T-helper 1 cell treated with Interleukin-12 subunit alpha and Interleukin-12 subunit beta and Interleukin-4 antibody, amounts not matched to agents 30 ng/mL and 1 ng/mL, for 36 hours (primary cell): ENCODE data around the gene SON. TPM values are rescaled to one million over a fixed set of nuclear protein-coding genes. Genes with fewer than 3 reads are reported as not detected.
"Not testable (repeated sequence)": the region's sequence is repeated elsewhere in the genome, so short reads cannot be mapped to it uniquely, and the experiment has no call there.

Experiments
- intact Hi-C: fragments of 100-400 bp; cut with micrococcal nuclease; formaldehyde crosslinking; loops from one replicate; pipeline ENCODE4 v1.15.1; 2024
- total RNA-seq: library from RNA; stranded (reverse); gene quantifications from 2 replicates; pipeline ENCODE4 v1.2.3, GENCODE V29; 2022

The SON gene
- total RNA-seq, 1 donor from 2014 or later, result 345 TPM

GRCh38 chr21:33569991-33570390, 27.2 kb downstream of the SON start:
- intact Hi-C loops, result loop anchor here (2.0 kb wide), 1 partner anchor 15 kb away; no protein-coding TSS in a partner anchor

- intact Hi-C loops, result no loop called here
Measured at GRCh38 chr21:33572350-33572749, 29.5 kb downstream of the SON start.

DNA sequence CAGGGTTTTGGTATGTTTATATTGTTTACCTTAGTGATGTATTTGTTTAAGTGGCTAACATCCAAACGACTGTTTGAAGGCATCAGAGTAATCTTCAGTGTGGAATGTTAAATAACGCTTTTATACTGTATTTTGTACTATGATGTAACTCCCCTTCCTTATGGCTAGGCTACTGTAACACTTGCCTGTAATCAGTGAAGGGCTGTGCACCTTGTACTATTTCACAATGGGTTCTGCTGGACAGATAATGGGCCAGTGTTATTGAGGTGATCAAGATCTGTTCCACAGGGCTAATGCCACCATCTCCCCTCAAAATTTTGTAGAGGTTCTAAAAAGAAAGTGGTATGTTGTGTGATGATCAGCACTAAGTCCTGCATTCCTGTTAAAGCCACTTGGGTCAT, 33.9 kb downstream of the SON start:
- intact Hi-C loops, result not testable (repeated sequence)

DNA sequence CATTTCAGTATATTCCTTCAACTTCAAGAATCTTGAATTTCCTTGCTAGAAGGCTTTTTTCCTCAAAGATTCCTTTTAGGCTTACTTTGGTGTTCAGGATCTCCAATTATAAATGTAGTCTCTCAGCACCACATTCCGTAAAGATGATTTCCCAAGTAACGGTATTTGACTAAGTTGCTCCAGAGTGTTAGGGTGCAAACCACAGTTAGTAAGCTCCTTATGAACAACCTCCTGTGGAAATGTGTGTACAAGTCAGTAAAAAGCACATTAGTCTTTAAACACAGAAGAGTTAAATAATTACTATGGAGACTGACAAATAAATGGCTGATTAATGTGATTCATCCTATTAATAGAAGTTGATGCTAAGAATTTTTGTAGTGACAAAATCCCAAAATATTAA, 35.4 kb downstream of the SON start:
- intact Hi-C loops, result no loop called here

GRCh38 chr21:33578959-33579542, 36.2 kb downstream of the SON start:
- intact Hi-C loops, result no loop called here

DNA sequence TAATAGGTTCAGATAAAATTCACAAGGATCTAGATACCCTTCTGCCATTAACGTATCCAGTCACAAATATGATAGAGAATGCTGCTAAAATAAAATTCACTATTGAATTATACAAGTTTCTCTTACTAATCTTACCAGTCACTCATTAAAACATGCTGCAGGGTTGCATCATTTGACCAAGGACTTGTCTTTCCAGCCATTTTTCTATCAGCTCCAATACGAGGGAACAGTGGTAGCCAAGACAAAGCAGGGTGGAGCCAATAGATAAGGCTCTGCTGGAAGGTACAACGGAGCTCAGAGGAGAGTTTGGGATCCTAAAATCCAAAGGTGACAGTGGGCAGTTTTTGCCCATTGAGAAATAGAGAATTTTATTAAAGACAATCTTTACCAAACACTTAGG, 41.6 kb downstream of the SON start:
- intact Hi-C loops, result loop anchor here (10.0 kb wide), 2 partner anchors 260 to 350 kb away; partner anchors contain the start of gene IFNAR1

GRCh38 chr21:33586927-33587326, 44.1 kb downstream of the SON start:
- intact Hi-C loops, result loop anchor here (10.0 kb wide), 2 partner anchors 262 to 352 kb away; partner anchors contain the start of gene IFNAR1

GRCh38 chr21:33587792-33588484, 45.1 kb downstream of the SON start:
- intact Hi-C loops, result loop anchor here (1.0 to 10.0 kb wide), 10 partner anchors 17 to 353 kb away; partner anchors contain the start of genes ATP5PO, DNAJC28, IFNAR1 and IL10RB

DNA sequence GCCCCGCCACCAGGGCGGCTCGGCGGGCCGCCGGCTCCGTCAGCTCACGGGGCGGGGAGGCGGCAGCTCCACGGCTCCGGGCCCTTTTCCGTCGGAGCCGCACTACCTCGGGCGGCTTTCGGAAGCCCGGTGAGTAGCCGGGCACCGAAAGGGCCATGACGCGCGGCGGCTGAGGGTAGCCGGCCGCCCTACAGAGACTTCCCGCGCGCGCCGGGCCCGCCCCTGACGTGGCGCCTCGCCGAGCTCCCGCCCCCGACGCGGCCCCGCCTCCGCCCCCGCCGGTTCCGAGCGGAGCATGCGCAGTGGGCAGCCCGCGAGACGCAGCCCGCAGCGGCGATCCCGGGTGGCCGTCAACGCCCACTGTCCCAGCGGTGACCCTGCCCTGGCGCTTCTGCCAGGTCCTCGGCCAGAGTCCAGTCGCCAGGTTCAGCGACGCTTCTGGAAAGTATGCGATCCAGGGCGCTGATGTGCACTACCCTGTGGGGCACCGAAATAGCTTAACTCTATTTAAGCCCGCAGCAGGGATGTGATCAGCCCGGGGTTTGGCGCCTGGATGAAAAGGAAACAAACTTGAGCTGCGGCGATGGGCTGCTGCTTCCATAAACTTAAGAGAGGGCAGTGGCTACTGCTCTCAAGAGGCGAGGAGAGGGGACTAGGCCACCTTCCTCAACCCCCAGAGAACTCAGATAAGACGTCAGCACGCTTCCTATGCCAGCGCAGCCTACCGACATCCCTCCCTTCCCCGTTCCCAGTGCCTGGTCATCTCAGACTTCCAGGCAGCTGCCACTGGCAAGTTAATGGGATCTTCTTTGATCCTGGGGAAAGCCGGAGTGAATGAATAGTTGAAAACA, 45.9 kb downstream of the SON start, which contains the start of gene DONSON:
DONSON (minus strand) TSS at position 200 of the 851 bp plus-strand sequence; CDS start at position 157, 43 bp downstream.
- intact Hi-C loops, result loop anchor here (1.0 to 10.0 kb wide), 10 partner anchors 17 to 354 kb away; partner anchors contain the start of genes ATP5PO, DNAJC28, IFNAR1 and IL10RB

- intact Hi-C loops, result no loop called here
Measured at GRCh38 chr21:33598051-33598450, 55.2 kb downstream of the SON start.

DNA sequence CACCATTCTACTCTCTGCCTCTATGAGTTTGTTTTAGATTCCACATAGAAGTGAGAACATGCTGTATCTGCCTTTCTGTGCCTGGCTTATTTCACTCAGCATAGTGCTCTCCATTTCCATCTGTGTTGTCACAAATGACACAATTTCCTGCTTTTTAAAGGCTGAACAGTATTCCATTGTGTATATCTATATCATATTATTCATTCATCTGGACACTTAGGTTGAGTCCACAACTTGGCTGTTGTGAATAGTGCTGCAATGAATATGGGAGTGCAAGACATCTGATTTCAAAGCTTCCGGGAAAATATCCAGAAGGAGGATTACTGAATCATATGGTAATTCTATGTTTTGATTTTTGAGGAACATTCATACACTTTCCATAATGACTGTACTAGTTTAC, 65.7 kb downstream of the SON start:
- intact Hi-C loops, result loop anchor here (10.0 kb wide), 1 partner anchor 234 kb away; no protein-coding TSS in a partner anchor

DNA sequence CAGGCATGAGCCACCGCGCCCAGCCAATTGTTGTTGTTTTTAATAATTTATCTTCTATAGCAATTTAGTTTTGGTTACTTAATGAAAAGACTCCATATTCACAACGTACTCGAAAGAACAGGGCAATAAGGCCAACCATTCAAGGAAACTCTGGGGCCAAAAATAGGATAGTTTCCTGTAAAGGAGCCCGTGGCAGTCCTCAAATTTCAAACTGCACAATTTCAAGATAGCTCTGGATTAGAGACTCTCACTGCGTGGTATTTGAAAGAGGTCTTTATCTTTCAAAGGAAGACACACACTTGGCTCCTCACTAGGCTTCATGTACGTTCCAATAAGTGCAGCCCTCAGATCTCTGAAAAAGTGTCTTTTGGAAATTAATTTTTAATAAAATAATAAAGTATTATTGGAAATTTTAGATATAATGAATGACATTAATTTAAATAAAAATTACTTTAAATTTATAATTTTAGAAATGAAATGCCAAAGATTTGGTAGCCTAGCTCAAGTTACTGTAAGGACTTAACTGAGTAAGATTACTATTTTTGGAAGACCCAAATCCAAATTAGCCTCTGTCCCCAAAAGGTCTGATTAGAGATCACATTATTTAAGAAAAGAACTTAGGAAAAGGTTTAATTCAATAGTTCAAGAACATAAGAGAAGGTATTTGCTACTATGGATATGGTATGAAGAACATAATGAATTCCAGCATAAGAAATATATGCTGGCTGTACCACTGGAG, 68.3 kb downstream of the SON start:
- intact Hi-C loops, result no loop called here

DNA sequence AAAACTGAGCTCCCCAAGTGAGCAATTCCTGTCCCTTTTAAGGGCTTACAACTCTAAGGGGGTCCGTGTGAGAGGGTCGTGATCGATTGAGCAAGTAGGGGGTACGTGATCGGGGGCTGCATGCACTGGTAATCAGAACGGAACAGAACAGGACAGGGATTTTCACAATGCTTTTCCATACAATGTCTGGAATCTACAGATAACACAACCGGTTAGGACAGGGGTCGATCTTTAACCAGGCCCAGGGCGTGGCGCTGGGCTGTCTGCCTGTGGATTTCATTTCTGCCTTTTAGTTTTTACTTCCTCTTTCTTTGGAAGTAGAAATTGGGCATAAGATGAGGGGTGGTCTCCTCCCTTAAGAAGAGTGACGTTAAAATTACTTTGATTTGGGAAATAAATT, 74.7 kb downstream of the SON start:
- intact Hi-C loops, result not testable (repeated sequence)

GRCh38 chr21:33618407-33618806, 75.6 kb downstream of the SON start:
- intact Hi-C loops, result no loop called here

- intact Hi-C loops, result no loop called here
Measured at GRCh38 chr21:33619726-33620125, 76.9 kb downstream of the SON start.

DNA sequence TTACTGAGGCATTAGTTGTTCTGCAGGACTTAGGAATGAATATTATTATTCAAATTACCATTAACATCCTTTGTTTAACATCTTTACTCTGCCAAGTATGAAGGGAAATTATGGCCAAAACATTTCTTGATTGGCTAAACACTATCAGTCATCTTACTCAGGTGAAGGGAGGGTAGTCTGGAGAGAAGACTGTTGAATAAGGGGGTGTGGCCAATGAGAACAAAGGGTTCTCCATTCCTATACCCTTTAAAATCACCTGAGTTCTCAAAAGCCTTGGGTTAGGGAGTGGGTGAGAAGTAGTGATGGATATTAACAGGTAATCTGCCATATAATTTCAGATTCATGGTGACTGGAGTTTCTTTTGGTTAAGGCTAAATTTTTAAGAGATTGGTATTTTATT, 79.4 kb downstream of the SON start:
- intact Hi-C loops, result no loop called here

GRCh38 chr21:33626151-33626550, 83.3 kb downstream of the SON start:
- intact Hi-C loops, result not testable (repeated sequence)
